ENCODE data around the gene C1orf35. TPM values are rescaled to one million over a fixed set of nuclear protein-coding genes. Genes with fewer than 3 reads are reported as not detected.
A peak's percentile ranks its signal among the peaks of the same experiment; 100 is the strongest.

Gene C1orf35
- total and polyA plus RNA-seq, 9 of the 15 experiments (the other 6 are each of a cell fraction or from before 2014, with no cell fraction given): 3.2 to 48.7 (median 12.5) TPM

DNA sequence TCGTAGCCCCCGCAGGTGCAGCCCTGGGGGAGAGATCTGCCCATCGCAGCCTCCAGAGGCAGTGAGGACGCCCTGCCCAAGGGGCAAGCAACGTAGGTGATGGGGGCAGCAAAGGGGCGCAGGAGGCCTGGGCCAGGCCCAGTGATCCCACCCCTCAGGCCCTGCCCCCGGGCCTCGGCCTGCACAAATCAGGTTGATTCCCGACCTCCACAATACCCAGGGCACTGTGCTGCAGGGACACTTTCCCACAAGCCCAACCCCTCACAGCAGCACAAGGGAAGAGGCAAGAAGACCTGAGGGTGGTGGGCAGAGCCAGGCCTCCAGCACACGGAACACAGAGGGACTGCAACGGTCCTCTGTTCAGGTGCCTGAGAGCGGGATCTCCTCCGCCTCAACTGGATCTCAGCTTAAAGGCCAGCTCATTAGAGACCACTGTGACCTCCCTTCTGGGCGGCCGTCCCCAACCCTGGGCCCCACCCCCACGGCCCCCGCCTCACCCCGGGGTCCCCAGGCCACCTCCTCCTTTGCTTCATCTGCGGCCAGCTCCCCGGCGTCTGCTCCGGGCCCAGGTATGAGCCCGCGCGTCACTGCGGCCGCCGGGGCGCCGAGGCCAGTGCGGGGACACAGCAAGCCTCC is 21.4 kb downstream of the C1orf35 start (continued):
- TF ChIP-seq, protein P1, sequence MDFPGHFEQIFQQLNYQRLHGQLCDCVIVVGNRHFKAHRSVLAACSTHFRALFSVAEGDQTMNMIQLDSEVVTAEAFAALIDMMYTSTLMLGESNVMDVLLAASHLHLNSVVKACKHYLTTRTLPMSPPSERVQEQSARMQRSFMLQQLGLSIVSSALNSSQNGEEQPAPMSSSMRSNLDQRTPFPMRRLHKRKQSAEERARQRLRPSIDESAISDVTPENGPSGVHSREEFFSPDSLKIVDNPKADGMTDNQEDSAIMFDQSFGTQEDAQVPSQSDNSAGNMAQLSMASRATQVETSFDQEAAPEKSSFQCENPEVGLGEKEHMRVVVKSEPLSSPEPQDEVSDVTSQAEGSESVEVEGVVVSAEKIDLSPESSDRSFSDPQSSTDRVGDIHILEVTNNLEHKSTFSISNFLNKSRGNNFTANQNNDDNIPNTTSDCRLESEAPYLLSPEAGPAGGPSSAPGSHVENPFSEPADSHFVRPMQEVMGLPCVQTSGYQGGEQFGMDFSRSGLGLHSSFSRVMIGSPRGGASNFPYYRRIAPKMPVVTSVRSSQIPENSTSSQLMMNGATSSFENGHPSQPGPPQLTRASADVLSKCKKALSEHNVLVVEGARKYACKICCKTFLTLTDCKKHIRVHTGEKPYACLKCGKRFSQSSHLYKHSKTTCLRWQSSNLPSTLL (IDR thresholded peaks at IDR 0.05): no peak
- TF ChIP-seq RUNX1 (IDR thresholded peaks at IDR 0.05; ENCODE audit: low read depth): no peak
- TF ChIP-seq ZNF184 (CRISPR knock-in tag; IDR thresholded peaks at IDR 0.05): no peak
- no peak for TF ChIP-seq SPI1 (IDR thresholded peaks at IDR 0.05; ENCODE audit: borderline replicate concordance, low read depth, low read length)
- TF ChIP-seq, protein P2, sequence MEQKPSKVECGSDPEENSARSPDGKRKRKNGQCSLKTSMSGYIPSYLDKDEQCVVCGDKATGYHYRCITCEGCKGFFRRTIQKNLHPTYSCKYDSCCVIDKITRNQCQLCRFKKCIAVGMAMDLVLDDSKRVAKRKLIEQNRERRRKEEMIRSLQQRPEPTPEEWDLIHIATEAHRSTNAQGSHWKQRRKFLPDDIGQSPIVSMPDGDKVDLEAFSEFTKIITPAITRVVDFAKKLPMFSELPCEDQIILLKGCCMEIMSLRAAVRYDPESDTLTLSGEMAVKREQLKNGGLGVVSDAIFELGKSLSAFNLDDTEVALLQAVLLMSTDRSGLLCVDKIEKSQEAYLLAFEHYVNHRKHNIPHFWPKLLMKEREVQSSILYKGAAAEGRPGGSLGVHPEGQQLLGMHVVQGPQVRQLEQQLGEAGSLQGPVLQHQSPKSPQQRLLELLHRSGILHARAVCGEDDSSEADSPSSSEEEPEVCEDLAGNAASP (IDR thresholded peaks at IDR 0.05): no peak
- 0 out of 2 replicates have a peak, but pooled peaks have one; percentile 20 for TF ChIP-seq POLR2AphosphoS5 (IDR thresholded peaks at IDR 0.05; ENCODE audit: control insufficient read depth, insufficient read depth, low read depth, low read length)
- TF ChIP-seq PHB2 (IDR thresholded peaks at IDR 0.05; ENCODE audit: low read depth): no peak
- no peak for TF ChIP-seq ZNF174 (CRISPR knock-in tag; IDR thresholded peaks at IDR 0.05)
- TF ChIP-seq ZFX (CRISPR knock-in tag; IDR thresholded peaks at IDR 0.05): peak; percentile 67
- TF ChIP-seq EWSR1 (IDR thresholded peaks at IDR 0.05; ENCODE audit: borderline replicate concordance, low read depth, partially characterized antibody): no peak
- TF ChIP-seq, protein P3, sequence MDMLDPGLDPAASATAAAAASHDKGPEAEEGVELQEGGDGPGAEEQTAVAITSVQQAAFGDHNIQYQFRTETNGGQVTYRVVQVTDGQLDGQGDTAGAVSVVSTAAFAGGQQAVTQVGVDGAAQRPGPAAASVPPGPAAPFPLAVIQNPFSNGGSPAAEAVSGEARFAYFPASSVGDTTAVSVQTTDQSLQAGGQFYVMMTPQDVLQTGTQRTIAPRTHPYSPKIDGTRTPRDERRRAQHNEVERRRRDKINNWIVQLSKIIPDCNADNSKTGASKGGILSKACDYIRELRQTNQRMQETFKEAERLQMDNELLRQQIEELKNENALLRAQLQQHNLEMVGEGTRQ (CRISPR knock-in tag; IDR thresholded peaks at IDR 0.05): no peak
- no peak for TF ChIP-seq POLR2A (conservative IDR thresholded peaks at IDR 0.05)
- TF ChIP-seq DIDO1 (tag; IDR thresholded peaks at IDR 0.05; ENCODE audit: low read depth): no peak
- TF ChIP-seq FOXM1 (IDR thresholded peaks at IDR 0.05; ENCODE audit: low read depth): no peak
- no peak for TF ChIP-seq FOXM1 (CRISPR knock-in tag; IDR thresholded peaks at IDR 0.05; ENCODE audit: low read depth)
- no peak for TF ChIP-seq ZNF282 (CRISPR knock-in tag; IDR thresholded peaks at IDR 0.05)
- no peak for TF ChIP-seq MYNN (IDR thresholded peaks at IDR 0.05)
- no peak for TF ChIP-seq MYNN (CRISPR knock-in tag; IDR thresholded peaks at IDR 0.05)
- no peak for TF ChIP-seq ZNF311 (CRISPR knock-in tag; IDR thresholded peaks at IDR 0.05)
- no peak for TF ChIP-seq ZNF696 (CRISPR knock-in tag; conservative IDR thresholded peaks at IDR 0.05)
- TF ChIP-seq NONO (IDR thresholded peaks at IDR 0.05; ENCODE audit: low read depth in 2 of 2, low read length in 1 of 2): no peak
- TF ChIP-seq, protein P4, sequence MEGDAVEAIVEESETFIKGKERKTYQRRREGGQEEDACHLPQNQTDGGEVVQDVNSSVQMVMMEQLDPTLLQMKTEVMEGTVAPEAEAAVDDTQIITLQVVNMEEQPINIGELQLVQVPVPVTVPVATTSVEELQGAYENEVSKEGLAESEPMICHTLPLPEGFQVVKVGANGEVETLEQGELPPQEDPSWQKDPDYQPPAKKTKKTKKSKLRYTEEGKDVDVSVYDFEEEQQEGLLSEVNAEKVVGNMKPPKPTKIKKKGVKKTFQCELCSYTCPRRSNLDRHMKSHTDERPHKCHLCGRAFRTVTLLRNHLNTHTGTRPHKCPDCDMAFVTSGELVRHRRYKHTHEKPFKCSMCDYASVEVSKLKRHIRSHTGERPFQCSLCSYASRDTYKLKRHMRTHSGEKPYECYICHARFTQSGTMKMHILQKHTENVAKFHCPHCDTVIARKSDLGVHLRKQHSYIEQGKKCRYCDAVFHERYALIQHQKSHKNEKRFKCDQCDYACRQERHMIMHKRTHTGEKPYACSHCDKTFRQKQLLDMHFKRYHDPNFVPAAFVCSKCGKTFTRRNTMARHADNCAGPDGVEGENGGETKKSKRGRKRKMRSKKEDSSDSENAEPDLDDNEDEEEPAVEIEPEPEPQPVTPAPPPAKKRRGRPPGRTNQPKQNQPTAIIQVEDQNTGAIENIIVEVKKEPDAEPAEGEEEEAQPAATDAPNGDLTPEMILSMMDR (IDR thresholded peaks at IDR 0.05 in 2 of 3, conservative IDR thresholded peaks at IDR 0.05 in 1 of 3; ENCODE audit: insufficient read depth in 2 of 3, low read depth in 1 of 3, low read length in 3 of 3): no peak
- no peak for TF ChIP-seq POLR2AphosphoS2 (IDR thresholded peaks at IDR 0.05; ENCODE audit: low read length)
